Neural cell (in vitro differentiated cells): ENCODE results near the gene PRDM1. TPM values are rescaled to one million over a fixed set of nuclear protein-coding genes. Genes with fewer than 3 reads are reported as not detected.

Source experiments
- H2AFZ ChIP-seq: fragments of 200-600, 300-800 bp; sonication (generic), shearing (Covaris generic); 2 replicates; pipeline ENCODE4 v1.6.0; 2014; ENCODE audit warnings: low read depth, mild to moderate bottlenecking, antibody characterized with exemption, low read length, moderate library complexity
- H3F3A ChIP-seq: fragments of 200-600 bp; shearing (Covaris generic); 2 replicates; pipeline ENCODE4 v1.6.1; 2016; ENCODE audit warnings: mild to moderate bottlenecking, moderate library complexity, mixed read lengths, antibody characterized with exemption, low read length; ENCODE audit not compliant: insufficient read depth, poor library complexity, severe bottlenecking
- H3K27ac ChIP-seq: fragments of 200-600, 300-800 bp; sonication (generic), shearing (Covaris generic); 2 replicates; pipeline ENCODE4 v1.5.1; 2014; ENCODE audit warnings: mild to moderate bottlenecking, low read length, moderate library complexity
- H3K27me3 ChIP-seq: fragments of 300-800, 200-600 bp; sonication (generic), shearing (Covaris generic); 2 replicates; pipeline ENCODE4 v1.6.0; 2014; ENCODE audit warnings: mild to moderate bottlenecking, low read depth, low read length, moderate library complexity; ENCODE audit not compliant: insufficient read depth
- H3K36me3 ChIP-seq: fragments of 300-800, 200-600 bp; sonication (generic), shearing (Covaris generic); 2 replicates; pipeline ENCODE4 v1.5.1; 2014; ENCODE audit warnings: mild to moderate bottlenecking, antibody characterized with exemption, low read length, moderate library complexity; ENCODE audit not compliant: insufficient read depth
- H3K4me2 ChIP-seq: fragments of 300-800, 200-600 bp; sonication (generic), shearing (Covaris generic); 2 replicates; pipeline ENCODE4 v1.6.0; 2014; ENCODE audit warnings: mild to moderate bottlenecking, low read length
- H3K4me3 ChIP-seq: fragments of 300-800, 200-600 bp; sonication (generic), shearing (Covaris generic); 2 replicates; pipeline ENCODE4 v1.5.1; 2014; ENCODE audit warnings: mild to moderate bottlenecking, low read length, moderate library complexity
- H3K79me2 ChIP-seq: fragments of 200-600 bp; shearing (Covaris generic); replicated peaks from 2 replicates; pipeline ENCODE4 v1.6.0; 2014; ENCODE audit warnings: mild to moderate bottlenecking, low read length, moderate library complexity; ENCODE audit not compliant: insufficient read depth
- H3K9ac ChIP-seq: fragments of 300-800, 200-600 bp; sonication (generic), shearing (Covaris generic); 2 replicates; pipeline ENCODE4 v1.6.1; 2016; ENCODE audit warnings: mild to moderate bottlenecking, low read length, mixed read lengths
- H3K9me2 ChIP-seq: fragments of 200-600 bp; shearing (Covaris generic); 2 replicates; pipeline ENCODE4 v1.6.1; 2016; ENCODE audit warnings: mild to moderate bottlenecking, low read length, mixed read lengths; ENCODE audit not compliant: insufficient read depth
- H3K9me3 ChIP-seq: fragments of 200-600, 300-800 bp; sonication (generic), shearing (Covaris generic); 2 replicates; pipeline ENCODE4 v1.6.1; 2016; ENCODE audit warnings: mild to moderate bottlenecking, mixed run types, low read length, moderate library complexity, mixed read lengths
- H4K20me1 ChIP-seq: fragments of 200-600 bp; shearing (Covaris generic); 2 replicates; pipeline ENCODE4 v1.6.1; 2016; ENCODE audit warnings: mild to moderate bottlenecking, mixed run types; ENCODE audit not compliant: insufficient read depth
- EP300 ChIP-seq: fragments of 450-650 bp; conservative IDR thresholded peaks from 2 replicates; pipeline ENCODE4 v1.6.1; 2014; ENCODE audit warnings: antibody characterized with exemption, mild to moderate bottlenecking, moderate library complexity; ENCODE audit not compliant: poor library complexity, severe bottlenecking
- EZH2 ChIP-seq: fragments of 200-600, 300-800 bp; shearing (Covaris generic), sonication (generic); IDR thresholded peaks from 2 replicates; pipeline ENCODE4 v1.6.1; 2014; ENCODE audit warnings: antibody characterized with exemption, low read length, borderline replicate concordance, mild to moderate bottlenecking; ENCODE audit not compliant: insufficient read depth, poor library complexity, severe bottlenecking
- MXI1 ChIP-seq: fragments of 450-650 bp; conservative IDR thresholded peaks from 2 replicates; pipeline ENCODE4 v1.6.1; 2014; ENCODE audit warnings: antibody characterized with exemption, mild to moderate bottlenecking; ENCODE audit not compliant: poor library complexity, severe bottlenecking
- POLR2AphosphoS5 ChIP-seq: IDR thresholded peaks from 2 replicates; pipeline ENCODE4 v1.6.1; 2012
- RAD21 ChIP-seq: fragments of 450-650 bp; conservative IDR thresholded peaks from 2 replicates; pipeline ENCODE4 v1.6.1; 2014; ENCODE audit warnings: antibody characterized with exemption, mild to moderate bottlenecking, moderate library complexity
- SMC3 ChIP-seq: fragments of 450-650 bp; conservative IDR thresholded peaks from 2 replicates; pipeline ENCODE4 v1.6.1; 2014; ENCODE audit warnings: antibody characterized with exemption, mild to moderate bottlenecking, moderate library complexity; ENCODE audit not compliant: poor library complexity
- TAF1 ChIP-seq: IDR thresholded peaks from 2 replicates; pipeline ENCODE4 v1.6.1; 2012; ENCODE audit warnings: low read depth
- polyA plus RNA-seq: library from polyadenylated mRNA; depleted of rRNA; stranded (reverse); fragments of >200 nt; gene quantifications from 2 replicates; pipeline ENCODE4 v1.2.3, GENCODE V29; 2014
- TF ChIP-seq, protein P1 (sequence below): IDR thresholded peaks from 2 replicates; pipeline ENCODE4 v1.6.1; 2012; ENCODE audit warnings: borderline replicate concordance
- TF ChIP-seq, protein P2 (sequence below): fragments of 450-650 bp; IDR thresholded peaks from 2 replicates; pipeline ENCODE4 v1.5.1; 2014; ENCODE audit warnings: antibody characterized with exemption, mild to moderate bottlenecking, moderate library complexity; ENCODE audit not compliant: poor library complexity, severe bottlenecking

Gene PRDM1
- polyA plus RNA-seq, 1 donor from 2014 or later, result 0.09 TPM

DNA sequence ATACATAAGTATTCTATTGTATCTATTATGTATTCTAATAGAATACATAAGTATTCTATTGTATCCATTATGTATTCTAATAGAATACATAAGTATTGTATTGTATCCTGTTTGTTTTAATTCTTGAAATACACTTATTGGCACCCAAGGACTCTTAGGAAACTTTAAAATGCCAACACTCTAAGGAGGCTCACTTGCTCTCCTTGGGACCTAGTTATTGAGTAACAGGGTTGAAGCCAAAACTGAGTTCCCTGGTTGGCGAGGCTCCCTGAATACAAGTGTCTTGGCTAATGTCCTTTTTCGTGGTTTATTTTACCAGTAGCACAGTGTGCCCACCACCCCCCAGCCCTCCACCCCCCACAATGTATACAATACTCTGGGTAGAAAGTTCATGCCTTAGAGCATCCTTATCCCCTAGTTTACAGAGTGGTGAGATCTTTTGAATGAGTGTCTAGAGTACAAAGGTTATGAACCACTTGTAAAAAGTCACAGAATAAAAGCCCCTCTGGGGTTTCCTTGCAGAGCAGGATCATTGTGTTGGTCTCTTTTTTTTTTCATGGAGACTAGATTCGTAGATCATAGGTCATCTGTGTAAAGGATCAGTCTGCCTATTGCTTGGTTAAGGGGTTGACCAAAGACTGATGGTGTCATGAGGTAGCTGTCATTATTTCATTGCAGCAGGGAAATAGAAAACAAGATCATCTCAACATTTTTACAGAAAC lies 32.5 kb upstream of the PRDM1 start:
- Histone ChIP-seq H3K9ac (no peak overlapping the region), H3F3A (no peaks in the 10 kb centered on the region), H3K27ac (no peak overlapping the region), H3K79me2 (no peaks in the 10 kb centered on the region), H3K27me3 (no peaks in the 10 kb centered on the region), H3K9me3 (no peaks in the 10 kb centered on the region), H4K20me1 (no peaks in the 10 kb centered on the region), H3K4me2 (no peak overlapping the region), H3K36me3 (no peaks in the 10 kb centered on the region), H3K9me2 (no peaks in the 10 kb centered on the region), H2AFZ (no peak overlapping the region), H3K4me3 (no peak overlapping the region)
- TF ChIP-seq, protein P1, sequence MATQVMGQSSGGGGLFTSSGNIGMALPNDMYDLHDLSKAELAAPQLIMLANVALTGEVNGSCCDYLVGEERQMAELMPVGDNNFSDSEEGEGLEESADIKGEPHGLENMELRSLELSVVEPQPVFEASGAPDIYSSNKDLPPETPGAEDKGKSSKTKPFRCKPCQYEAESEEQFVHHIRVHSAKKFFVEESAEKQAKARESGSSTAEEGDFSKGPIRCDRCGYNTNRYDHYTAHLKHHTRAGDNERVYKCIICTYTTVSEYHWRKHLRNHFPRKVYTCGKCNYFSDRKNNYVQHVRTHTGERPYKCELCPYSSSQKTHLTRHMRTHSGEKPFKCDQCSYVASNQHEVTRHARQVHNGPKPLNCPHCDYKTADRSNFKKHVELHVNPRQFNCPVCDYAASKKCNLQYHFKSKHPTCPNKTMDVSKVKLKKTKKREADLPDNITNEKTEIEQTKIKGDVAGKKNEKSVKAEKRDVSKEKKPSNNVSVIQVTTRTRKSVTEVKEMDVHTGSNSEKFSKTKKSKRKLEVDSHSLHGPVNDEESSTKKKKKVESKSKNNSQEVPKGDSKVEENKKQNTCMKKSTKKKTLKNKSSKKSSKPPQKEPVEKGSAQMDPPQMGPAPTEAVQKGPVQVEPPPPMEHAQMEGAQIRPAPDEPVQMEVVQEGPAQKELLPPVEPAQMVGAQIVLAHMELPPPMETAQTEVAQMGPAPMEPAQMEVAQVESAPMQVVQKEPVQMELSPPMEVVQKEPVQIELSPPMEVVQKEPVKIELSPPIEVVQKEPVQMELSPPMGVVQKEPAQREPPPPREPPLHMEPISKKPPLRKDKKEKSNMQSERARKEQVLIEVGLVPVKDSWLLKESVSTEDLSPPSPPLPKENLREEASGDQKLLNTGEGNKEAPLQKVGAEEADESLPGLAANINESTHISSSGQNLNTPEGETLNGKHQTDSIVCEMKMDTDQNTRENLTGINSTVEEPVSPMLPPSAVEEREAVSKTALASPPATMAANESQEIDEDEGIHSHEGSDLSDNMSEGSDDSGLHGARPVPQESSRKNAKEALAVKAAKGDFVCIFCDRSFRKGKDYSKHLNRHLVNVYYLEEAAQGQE, result no peak
- TF ChIP-seq RAD21, result no peak
- TF ChIP-seq POLR2AphosphoS5, result no peak
- no peak for TF ChIP-seq MXI1
- TF ChIP-seq TAF1, result no peak
- TF ChIP-seq SMC3, result no peak

DNA sequence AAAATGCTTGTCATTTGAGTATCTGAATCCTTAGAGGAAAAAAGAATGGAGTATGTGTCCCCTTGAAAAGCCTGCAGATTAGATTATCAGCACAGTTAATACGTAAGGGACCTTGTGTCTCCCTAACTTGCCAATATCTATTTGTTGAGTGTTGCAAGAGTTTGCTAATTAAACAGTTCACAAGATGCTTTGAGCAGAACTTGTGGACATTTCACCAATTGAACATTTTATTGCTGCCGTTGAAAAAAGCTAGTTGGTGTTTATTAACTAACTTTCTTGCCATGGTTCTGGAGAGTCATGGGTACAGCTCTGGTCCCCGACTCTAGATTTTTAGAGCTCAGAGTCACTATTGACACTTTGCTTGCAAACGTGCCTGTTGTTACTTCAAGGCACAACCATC lies 30.6 kb upstream of the PRDM1 start:
- no peak overlapping the region for H2AFZ ChIP-seq
- H3K4me3 ChIP-seq, result no peak overlapping the region
- H3K27ac ChIP-seq, result no peak overlapping the region
- no peak overlapping the region for H3K4me2 ChIP-seq
- TF ChIP-seq TAF1, result no peak
- TF ChIP-seq MXI1, result no peak
- TF ChIP-seq SMC3, result no peak
- TF ChIP-seq POLR2AphosphoS5, result no peak
- TF ChIP-seq EZH2, result no peak
- no peak for TF ChIP-seq RAD21
- TF ChIP-seq, protein P1, result no peak
- TF ChIP-seq, protein P2, sequence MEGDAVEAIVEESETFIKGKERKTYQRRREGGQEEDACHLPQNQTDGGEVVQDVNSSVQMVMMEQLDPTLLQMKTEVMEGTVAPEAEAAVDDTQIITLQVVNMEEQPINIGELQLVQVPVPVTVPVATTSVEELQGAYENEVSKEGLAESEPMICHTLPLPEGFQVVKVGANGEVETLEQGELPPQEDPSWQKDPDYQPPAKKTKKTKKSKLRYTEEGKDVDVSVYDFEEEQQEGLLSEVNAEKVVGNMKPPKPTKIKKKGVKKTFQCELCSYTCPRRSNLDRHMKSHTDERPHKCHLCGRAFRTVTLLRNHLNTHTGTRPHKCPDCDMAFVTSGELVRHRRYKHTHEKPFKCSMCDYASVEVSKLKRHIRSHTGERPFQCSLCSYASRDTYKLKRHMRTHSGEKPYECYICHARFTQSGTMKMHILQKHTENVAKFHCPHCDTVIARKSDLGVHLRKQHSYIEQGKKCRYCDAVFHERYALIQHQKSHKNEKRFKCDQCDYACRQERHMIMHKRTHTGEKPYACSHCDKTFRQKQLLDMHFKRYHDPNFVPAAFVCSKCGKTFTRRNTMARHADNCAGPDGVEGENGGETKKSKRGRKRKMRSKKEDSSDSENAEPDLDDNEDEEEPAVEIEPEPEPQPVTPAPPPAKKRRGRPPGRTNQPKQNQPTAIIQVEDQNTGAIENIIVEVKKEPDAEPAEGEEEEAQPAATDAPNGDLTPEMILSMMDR, result no peak
- no peak for TF ChIP-seq EP300
- H3K79me2 ChIP-seq, result no peaks in the 10 kb centered on the region
- H3K9ac ChIP-seq, result no peak overlapping the region
- H3F3A ChIP-seq, result no peaks in the 10 kb centered on the region
- no peaks in the 10 kb centered on the region for H3K9me3 ChIP-seq
- H3K9me2 ChIP-seq, result no peaks in the 10 kb centered on the region
- no peaks in the 10 kb centered on the region for H3K36me3 ChIP-seq
- no peaks in the 10 kb centered on the region for H4K20me1 ChIP-seq
- no peaks in the 10 kb centered on the region for H3K27me3 ChIP-seq
